RPMI7951 (cell line): Measurements from ENCODE around the gene ROBO3. TPM values are rescaled to one million over a fixed set of nuclear protein-coding genes. Genes with fewer than 3 reads are reported as not detected.

Source experiments
- DNase-seq: peaks from one replicate; pipeline ENCODE4 v3.0.0-alpha.2; 2012; ENCODE audit warnings: low read depth
- total RNA-seq: library from RNA; depleted of rRNA; stranded (reverse); fragments of >200 nt; shearing (Covaris generic); gene quantifications from 2 replicates; pipeline ENCODE4 v1.2.3, GENCODE V29; 2014

The ROBO3 gene
- total RNA-seq, 1 experiment from 2014 or later, result 21.7 TPM

- DNase-seq, result no peak
These were observed 22.9 kb upstream of the ROBO3 start for GRCh38 chr11:124842305-124842704.

GRCh38 chr11:124843616-124843910 is 21.7 kb upstream of the ROBO3 start:
- DNase-seq, result no peak

- DNase-seq, result no peak
These were observed 20.6 kb upstream of the ROBO3 start for GRCh38 chr11:124844664-124845079.

GRCh38 chr11:124846070-124846673 is 19.1 kb upstream of the ROBO3 start:
- DNase-seq, result no peak

GRCh38 chr11:124859171-124859570 is 6.1 kb upstream of the ROBO3 start:
- no peak for DNase-seq

- DNase-seq, result no peak
These were observed 3.6 kb upstream of the ROBO3 start for GRCh38 chr11:124861670-124862069.

- DNase-seq, result peak; percentile 49
These were observed 2.0 kb upstream of the ROBO3 start for GRCh38 chr11:124863137-124863825.

- DNase-seq, result no peak
These were observed 1.4 kb upstream of the ROBO3 start for GRCh38 chr11:124863826-124864165.

GRCh38 chr11:124864176-124864891 is 898 bp upstream of the ROBO3 start:
- DNase-seq, result no peak

GRCh38 chr11:124864892-124865180 is 396 bp upstream of the ROBO3 start:
- DNase-seq, result no peak

GRCh38 chr11:124865902-124866851 is 945 bp downstream of the ROBO3 start:
- no peak for DNase-seq

- peak; percentile 40 for DNase-seq
These were observed 2.5 kb downstream of the ROBO3 start for GRCh38 chr11:124867700-124868099.

- no peak for DNase-seq
These were observed 3.4 kb downstream of the ROBO3 start for GRCh38 chr11:124868331-124869274.

GRCh38 chr11:124869331-124869730 is 4.1 kb downstream of the ROBO3 start:
- no peak for DNase-seq

- no peak for DNase-seq
These were observed 4.7 kb downstream of the ROBO3 start for GRCh38 chr11:124869856-124870387.

GRCh38 chr11:124870430-124870829 is 5.2 kb downstream of the ROBO3 start:
- no peak for DNase-seq

GRCh38 chr11:124872280-124872679 is 7.0 kb downstream of the ROBO3 start:
- DNase-seq, result no peak

GRCh38 chr11:124872741-124873140 is 7.5 kb downstream of the ROBO3 start:
- no peak for DNase-seq

GRCh38 chr11:124873951-124874350 is 8.7 kb downstream of the ROBO3 start:
- DNase-seq, result no peak

- no peak for DNase-seq
These were observed 9.5 kb downstream of the ROBO3 start for GRCh38 chr11:124874571-124875255.
